GM19238 (cell line): Measurements from ENCODE around the gene REPS2.
A peak's percentile ranks its signal among the peaks of the same experiment; 100 is the strongest.
"Not testable (repeated sequence)": the region's sequence is repeated elsewhere in the genome, so short reads cannot be mapped to it uniquely, and the experiment has no call there.

Experiments
- DNase-seq: peaks from one replicate; pipeline ENCODE4 v3.0.0; 2011; ENCODE audit warnings: low spot score; ENCODE audit not compliant: insufficient read length

REPS2 gene

GRCh38 chrX:16946361-16946964, at the start of gene REPS2:
Gene REPS2 (plus strand): TSS chrX:16946658. CDS start chrX:16946862, 204 bp downstream.
- peak; percentile 66 for DNase-seq

- DNase-seq = no peak
Measured at GRCh38 chrX:16897445-16897844, 49.0 kb upstream of the REPS2 start.

GRCh38 chrX:16903274-16904022, 43.0 kb upstream of the REPS2 start:
- no peak for DNase-seq

GRCh38 chrX:16910376-16910775, 36.1 kb upstream of the REPS2 start:
- DNase-seq = no peak

- DNase-seq = no peak
Measured at GRCh38 chrX:16914058-16914457, 32.4 kb upstream of the REPS2 start.

- no peak for DNase-seq
Measured at GRCh38 chrX:16916561-16916960, 29.9 kb upstream of the REPS2 start.

GRCh38 chrX:16917120-16917519, 29.3 kb upstream of the REPS2 start:
- DNase-seq = no peak

GRCh38 chrX:16918979-16919378, 27.5 kb upstream of the REPS2 start:
- no peak for DNase-seq

- no peak for DNase-seq
Measured at GRCh38 chrX:16920075-16920474, 26.4 kb upstream of the REPS2 start.

GRCh38 chrX:16923157-16923556, 23.3 kb upstream of the REPS2 start:
- no peak for DNase-seq

- no peak for DNase-seq
Measured at GRCh38 chrX:16924631-16925480, 21.6 kb upstream of the REPS2 start.

GRCh38 chrX:16930392-16930791, 16.1 kb upstream of the REPS2 start:
- DNase-seq = no peak

GRCh38 chrX:16931371-16931770, 15.1 kb upstream of the REPS2 start:
- no peak for DNase-seq

- DNase-seq = no peak
Measured at GRCh38 chrX:16931855-16932575, 14.4 kb upstream of the REPS2 start.

- DNase-seq = no peak
Measured at GRCh38 chrX:16934185-16934584, 12.3 kb upstream of the REPS2 start.

- DNase-seq = peak; percentile 7
Measured at GRCh38 chrX:16946971-16947562, 609 bp downstream of the REPS2 start.

GRCh38 chrX:16950423-16950822, 4.0 kb downstream of the REPS2 start:
- DNase-seq = no peak

GRCh38 chrX:16953606-16954211, 7.3 kb downstream of the REPS2 start:
- no peak for DNase-seq

GRCh38 chrX:16957751-16958150, 11.3 kb downstream of the REPS2 start:
- DNase-seq = no peak

GRCh38 chrX:16958356-16958755, 11.9 kb downstream of the REPS2 start:
- no peak for DNase-seq

GRCh38 chrX:16962661-16963060, 16.2 kb downstream of the REPS2 start:
- DNase-seq = not testable (repeated sequence)
